ENCODE measurements around the gene PRKAG1. TPM values are rescaled to one million over a fixed set of nuclear protein-coding genes. Genes with fewer than 3 reads are reported as not detected.

PRKAG1 gene
- total and polyA plus RNA-seq, 8 donors: 18.2 to 33.4 (median 26.3) TPM

DNA sequence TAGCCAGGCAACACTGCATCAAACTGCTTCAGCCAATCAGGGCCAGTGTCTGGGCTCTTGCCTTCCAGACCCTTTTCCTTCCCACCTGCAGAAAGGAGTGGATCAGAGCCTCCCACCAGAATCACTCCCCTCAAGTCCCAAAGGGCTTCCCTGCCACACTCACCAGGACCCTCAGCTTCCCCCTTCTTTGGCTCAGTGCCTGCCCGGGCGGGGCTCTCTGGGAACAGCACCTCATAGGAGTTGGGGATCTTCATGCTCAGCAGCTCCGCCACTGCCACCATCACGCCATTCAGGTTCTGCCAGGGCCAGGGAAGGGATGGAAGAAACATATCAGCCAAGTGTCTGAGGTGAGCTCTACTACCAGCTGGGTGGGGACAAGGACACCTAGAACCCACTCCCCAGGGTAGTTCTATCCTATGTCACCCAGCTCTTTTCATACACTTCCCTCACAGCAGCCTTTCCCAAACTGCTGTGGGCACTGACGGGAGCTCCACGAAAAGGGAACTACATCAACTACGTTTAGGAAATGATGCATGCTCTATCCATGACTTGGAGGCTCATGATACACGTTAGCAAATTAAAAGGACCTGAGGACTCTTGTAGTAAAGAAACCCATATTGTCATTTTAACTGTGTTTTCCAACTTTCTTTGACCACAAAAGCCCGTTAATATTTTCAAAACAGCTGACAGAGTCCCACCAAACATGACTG lies 9.4 kb upstream of the PRKAG1 start:
- H3K9me3 ChIP-seq: no peaks in the 10 kb centered on the region
- H3K4me1 ChIP-seq: no peaks in the 10 kb centered on the region
- intact Hi-C loops (cut with DNase I): no loop called here
- peaks cover 0 to 65% (median 39%) of the 10 kb centered on the region in 3 donors for H3K36me3 ChIP-seq
- ATAC-seq (no peak), DNase-seq (no peak), FAIRE-seq (no peak)
- 91 to 93% methylated on average over 9 of the region's 9 CpGs for WGBS, 2 donors
- no peak for TF ChIP-seq CTCF (IDR thresholded peaks at IDR 0.05)
- H3K4me3 ChIP-seq: no peak overlapping the region
- no peak overlapping the region for H3K27ac ChIP-seq
- H3K27me3 ChIP-seq: no peaks in the 10 kb centered on the region

DNA sequence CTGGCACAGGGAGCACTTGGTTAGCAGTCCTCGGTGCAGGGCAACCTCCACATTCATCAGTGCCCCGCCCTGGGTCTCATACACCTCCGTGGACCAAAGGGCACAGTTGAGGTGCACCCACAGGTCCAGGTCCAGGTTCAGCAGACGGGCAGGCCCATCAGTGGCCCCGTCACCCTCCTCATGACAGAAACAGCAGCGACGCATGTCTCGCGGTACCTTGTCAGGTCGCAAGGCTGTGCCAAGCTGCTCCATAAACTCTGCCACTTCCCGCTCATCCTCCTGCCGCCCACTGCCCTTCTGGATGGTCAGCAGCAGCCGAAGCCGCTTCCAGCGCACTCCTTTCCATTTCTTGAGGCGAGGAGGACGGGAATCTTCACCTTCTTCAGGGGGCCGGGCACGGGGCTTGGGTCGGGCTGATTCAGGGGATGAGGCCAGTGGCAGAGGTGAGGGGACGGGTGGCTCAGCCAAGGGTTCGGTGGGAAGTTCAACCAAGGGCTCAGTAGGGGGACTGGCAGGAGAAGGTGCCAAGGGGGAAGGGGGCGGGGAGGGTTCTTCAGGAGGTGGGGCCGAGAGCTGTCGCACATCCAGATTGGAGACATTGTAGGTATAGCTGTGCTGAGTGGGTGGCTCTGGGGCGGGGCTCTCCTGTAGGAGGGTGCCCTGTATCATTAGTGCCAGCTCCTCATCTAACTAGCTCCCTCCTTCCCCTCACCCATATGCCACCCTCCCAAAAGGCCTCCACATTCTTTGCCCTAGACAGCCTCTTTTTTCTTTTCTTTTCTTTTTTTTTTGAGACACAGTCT lies 8.3 kb upstream of the PRKAG1 start:
- H3K9me3 ChIP-seq: no peaks in the 10 kb centered on the region
- TF ChIP-seq CTCF (IDR thresholded peaks at IDR 0.05): no peak
- no peaks in the 10 kb centered on the region for H3K4me1 ChIP-seq
- no peak for DNase-seq
- no peak for ATAC-seq
- no peak overlapping the region for H3K4me3 ChIP-seq
- peaks cover 0 to 64% (median 36%) of the 10 kb centered on the region in 3 donors for H3K36me3 ChIP-seq
- 95 to 96% methylated on average over 26 of the region's 26 CpGs for WGBS, 2 donors
- no peak overlapping the region for H3K27ac ChIP-seq
- FAIRE-seq: no peak
- H3K27me3 ChIP-seq: no peaks in the 10 kb centered on the region
- intact Hi-C loops (cut with DNase I): no loop called here

GRCh38 chr12:49026101-49026500 lies 7.5 kb upstream of the PRKAG1 start:
- Histone ChIP-seq H3K4me3 (no peak overlapping the region), H3K27ac (no peak overlapping the region), H3K27me3 (no peaks in the 10 kb centered on the region), H3K9me3 (no peaks in the 10 kb centered on the region), H3K4me1 (no peaks in the 10 kb centered on the region), H3K36me3 (peaks cover 0 to 70% (median 36%) of the 10 kb centered on the region in 3 donors)
- DNase-seq (no peak), ATAC-seq (no peak), FAIRE-seq (no peak)
- WGBS, 2 donors: 94 to 95% methylated on average over 21 of the region's 21 CpGs
- intact Hi-C loops (cut with DNase I): no loop called here
- TF ChIP-seq CTCF (IDR thresholded peaks at IDR 0.05): no peak

DNA sequence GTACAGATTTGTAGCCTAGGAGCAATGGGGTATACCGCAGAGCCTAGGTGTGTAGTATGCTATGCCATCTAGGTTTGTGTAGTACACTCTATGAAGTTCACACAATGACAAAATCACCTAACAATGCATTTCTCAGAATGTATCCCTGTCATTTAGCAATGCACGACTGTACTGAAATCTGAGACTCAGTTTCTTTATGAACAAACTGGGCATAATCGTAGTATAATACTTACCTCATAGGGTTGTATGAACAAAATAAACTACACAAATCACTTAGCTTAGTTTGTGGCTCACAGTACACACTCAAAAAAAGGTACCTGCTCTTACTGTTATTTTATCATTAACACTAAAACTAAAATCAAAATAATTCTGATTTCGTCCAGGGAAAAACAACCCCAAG lies 6.9 kb upstream of the PRKAG1 start:
- Histone ChIP-seq H3K4me3 (no peak overlapping the region), H3K4me1 (no peaks in the 10 kb centered on the region), H3K36me3 (peaks cover 0 to 70% (median 36%) of the 10 kb centered on the region in 3 donors), H3K27ac (no peak overlapping the region), H3K27me3 (no peaks in the 10 kb centered on the region), H3K9me3 (no peaks in the 10 kb centered on the region)
- no peak for TF ChIP-seq CTCF (IDR thresholded peaks at IDR 0.05)
- 87 to 94% methylated on average over 4 of the region's 4 CpGs for WGBS, 2 donors
- no peak for ATAC-seq
- intact Hi-C loops (cut with DNase I): no loop called here
- DNase-seq: no peak
- no peak for FAIRE-seq

DNA sequence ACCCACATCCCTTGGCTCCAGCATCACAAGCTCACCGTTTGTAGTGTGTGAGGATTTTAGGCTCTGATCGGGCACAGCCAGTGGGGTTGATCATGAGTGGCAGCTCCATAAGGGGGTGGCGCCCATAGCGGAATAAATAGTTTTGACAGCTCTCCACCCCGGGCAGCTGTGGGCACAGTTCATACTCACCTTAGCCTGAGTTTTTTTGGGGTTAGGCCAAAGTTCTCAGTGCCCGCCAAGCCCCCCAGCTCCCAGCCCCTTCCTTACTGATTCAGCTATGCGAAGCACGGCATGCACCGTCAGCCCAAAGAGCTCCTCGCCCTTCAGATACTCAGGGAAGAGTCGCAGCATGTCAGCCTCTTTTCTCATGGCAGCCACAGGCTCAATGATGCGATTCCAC lies 6.0 kb upstream of the PRKAG1 start:
- Histone ChIP-seq H3K27me3 (no peaks in the 10 kb centered on the region), H3K36me3 (peaks cover 0 to 70% (median 36%) of the 10 kb centered on the region in 3 donors), H3K4me1 (peaks cover 0 to under 1% (median 0%) of the 10 kb centered on the region in 3 donors), H3K9me3 (no peaks in the 10 kb centered on the region), H3K27ac (no peak overlapping the region), H3K4me3 (no peak overlapping the region)
- TF ChIP-seq CTCF (IDR thresholded peaks at IDR 0.05): no peak
- ATAC-seq (no peak), DNase-seq (no peak), FAIRE-seq (no peak)
- WGBS, 2 donors: 88% methylated on average over 12 of the region's 12 CpGs
- intact Hi-C loops (cut with DNase I): no loop called here

All from pancreas (tissue), 10 donors.